Keratinocyte (primary cell): ENCODE results near the gene UPP1.

ENCODE experiments used
- EZH2 ChIP-seq: IDR thresholded peaks from one replicate; pipeline ENCODE4 v1.6.1; 2012; ENCODE audit warnings: inconsistent platforms, mild to moderate bottlenecking, low read length, moderate library complexity
- TF ChIP-seq, protein P1 (sequence below), 3 experiments: IDR thresholded peaks in 1 of 3; conservative IDR thresholded peaks in 1 of 3; optimal IDR thresholded peaks in 1 of 3; 2 replicates in 2 of 3; 3 replicates in 1 of 3; pipeline versions ENCODE3 to v1.5.1; 2011; ENCODE audit warnings: low read length in 3 of 3, mild to moderate bottlenecking in 3 of 3, moderate library complexity in 2 of 3, control low read depth in 1 of 3, inconsistent platforms in 1 of 3; ENCODE audit not compliant: insufficient read depth in 2 of 3; ENCODE audit errors: extremely low read depth in 1 of 3

DNA sequence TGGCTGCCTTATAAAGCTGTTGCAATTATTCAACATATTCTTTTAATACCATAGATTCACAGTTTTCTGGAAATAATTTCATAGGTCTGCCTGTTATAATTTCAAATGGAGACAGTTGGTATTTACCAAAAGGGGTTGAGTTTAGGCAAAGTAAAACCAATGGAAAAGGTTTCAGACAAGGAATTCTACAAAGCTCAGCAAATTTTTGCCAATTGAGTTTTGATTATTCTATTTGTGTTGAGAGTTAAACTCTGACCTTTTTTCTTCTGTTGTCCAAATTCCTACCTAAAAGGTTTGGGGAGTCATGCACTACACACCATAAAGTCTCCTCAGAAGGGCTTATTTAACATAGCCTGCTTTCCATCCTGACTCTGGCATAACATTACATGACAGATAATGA is 43.7 kb downstream of the UPP1 start:
- TF ChIP-seq, protein P1, sequence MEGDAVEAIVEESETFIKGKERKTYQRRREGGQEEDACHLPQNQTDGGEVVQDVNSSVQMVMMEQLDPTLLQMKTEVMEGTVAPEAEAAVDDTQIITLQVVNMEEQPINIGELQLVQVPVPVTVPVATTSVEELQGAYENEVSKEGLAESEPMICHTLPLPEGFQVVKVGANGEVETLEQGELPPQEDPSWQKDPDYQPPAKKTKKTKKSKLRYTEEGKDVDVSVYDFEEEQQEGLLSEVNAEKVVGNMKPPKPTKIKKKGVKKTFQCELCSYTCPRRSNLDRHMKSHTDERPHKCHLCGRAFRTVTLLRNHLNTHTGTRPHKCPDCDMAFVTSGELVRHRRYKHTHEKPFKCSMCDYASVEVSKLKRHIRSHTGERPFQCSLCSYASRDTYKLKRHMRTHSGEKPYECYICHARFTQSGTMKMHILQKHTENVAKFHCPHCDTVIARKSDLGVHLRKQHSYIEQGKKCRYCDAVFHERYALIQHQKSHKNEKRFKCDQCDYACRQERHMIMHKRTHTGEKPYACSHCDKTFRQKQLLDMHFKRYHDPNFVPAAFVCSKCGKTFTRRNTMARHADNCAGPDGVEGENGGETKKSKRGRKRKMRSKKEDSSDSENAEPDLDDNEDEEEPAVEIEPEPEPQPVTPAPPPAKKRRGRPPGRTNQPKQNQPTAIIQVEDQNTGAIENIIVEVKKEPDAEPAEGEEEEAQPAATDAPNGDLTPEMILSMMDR (optimal IDR thresholded peaks at IDR 0.05 in 1 of 3, IDR thresholded peaks at IDR 0.05 in 1 of 3, conservative IDR thresholded peaks at IDR 0.05 in 1 of 3; ENCODE audit: extremely low read depth in 1 of 3, insufficient read depth in 2 of 3, low read length in 3 of 3) = no peak
- no peak for TF ChIP-seq EZH2
